HG03575 (cell line): ENCODE results near the gene TJP1.

Experiments
- ATAC-seq: cut with Tn5 transposase; IDR thresholded peaks from one replicate; pipeline ENCODE4 v1.9.1; 2021; ENCODE audit not compliant: unreplicated experiment, insufficient number of reproducible peaks, low FRiP score; ENCODE audit errors: extremely low read depth

TJP1 gene

DNA sequence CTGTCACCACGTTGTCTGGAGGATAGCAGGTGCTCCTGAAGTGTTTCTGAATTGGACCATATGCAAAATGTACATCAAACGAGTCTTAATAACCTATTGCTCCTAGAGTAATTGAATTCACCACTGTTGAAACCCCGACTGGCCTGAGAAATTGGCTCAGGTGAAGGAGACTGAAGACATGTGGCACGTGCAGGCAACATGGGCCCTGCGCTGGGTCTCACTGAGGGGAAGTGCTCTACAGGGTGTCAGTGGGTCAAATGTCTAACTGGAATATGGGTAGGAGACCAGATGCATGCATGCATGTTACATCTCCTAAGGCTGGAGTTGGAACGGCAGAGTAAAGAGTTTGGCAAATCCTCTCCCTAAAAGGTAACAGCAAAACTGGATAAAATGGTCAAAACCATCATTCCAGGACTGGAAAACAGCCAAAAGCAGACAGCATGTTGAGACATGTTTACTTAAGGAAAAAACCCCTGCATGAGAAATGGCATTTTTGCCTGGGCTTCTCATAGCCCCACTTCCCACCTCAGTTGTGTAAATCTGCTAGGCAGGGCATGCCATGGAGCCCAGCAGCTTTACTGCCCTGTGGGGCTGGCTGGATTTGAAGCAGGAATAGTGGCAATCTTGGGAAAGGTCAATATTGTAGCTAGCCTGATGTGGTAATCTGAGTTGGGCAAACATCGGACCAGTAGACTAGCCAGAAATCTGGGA is 131.3 kb downstream of the TJP1 start:
- ATAC-seq, result no peak

GRCh38 chr15:29689287-29689986 is 132.8 kb downstream of the TJP1 start:
- no peak for ATAC-seq

DNA sequence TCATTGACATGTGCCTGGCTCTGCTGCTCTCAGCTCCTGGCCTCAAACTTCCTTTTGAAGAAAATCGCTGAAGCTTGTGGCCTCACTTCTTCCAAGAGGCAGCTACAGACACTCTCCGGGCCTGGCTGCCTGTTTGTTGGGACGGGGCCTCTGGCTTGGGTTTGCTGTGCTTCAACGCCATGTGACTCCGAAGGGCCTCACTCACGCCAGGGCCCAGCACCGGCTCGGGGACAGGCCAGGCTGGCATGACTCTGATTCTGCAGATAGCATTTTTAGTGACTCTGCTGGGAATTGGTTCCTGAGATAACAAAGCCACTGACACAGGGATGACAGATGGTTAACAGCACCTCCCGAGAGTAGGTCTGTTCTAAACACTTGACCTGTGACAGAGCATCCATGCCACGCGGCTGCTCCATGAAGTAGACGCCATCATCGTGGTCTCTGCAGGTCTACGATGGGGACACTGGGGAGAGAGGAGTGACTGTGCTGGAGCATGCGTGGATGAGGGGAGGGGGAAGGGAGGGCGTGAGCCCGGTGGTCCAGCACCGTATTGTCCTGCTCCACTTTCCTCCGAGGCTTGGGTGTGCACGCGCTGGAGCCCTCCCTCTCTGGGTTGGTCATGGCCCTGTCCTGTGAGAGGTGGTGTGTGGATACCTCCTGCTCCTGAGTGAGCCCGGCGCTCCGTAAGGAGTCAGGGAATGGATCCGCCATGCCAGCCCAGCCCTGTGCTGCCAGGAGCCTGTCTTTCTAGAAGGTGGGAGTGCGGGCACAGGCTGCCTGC is 133.6 kb downstream of the TJP1 start:
- no peak for ATAC-seq

DNA sequence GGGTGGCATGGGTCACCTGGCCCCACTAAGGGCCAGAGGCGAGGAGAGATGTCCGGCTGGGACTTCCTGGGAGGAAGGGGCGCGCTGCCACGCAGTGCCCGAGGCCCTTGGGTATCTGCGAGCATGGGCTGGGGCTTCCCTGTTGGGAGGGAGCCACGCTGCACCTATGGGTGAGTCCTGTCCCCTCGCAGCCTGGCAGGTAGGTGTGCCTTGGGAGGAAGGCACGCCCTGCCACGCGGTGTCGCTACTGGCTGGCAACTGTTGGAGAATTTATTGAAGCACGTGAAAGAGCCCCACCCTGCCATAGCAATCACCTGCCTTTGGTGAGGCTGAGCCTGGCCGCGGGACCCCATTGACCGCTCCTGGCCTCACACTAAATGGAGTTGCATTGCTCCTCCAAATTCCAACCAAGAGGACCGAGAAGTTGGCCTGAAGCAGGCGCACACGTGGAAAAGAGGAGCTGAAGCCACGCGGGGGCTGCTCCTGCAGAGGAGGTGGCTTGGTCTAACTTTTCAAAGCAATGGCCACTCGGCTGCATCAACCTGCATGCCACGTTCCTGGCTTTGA is 134.2 kb downstream of the TJP1 start:
- ATAC-seq, result no peak

- no peak for ATAC-seq
These were observed 135.0 kb downstream of the TJP1 start for GRCh38 chr15:29687204-29687815.

- ATAC-seq, result no peak
These were observed 135.6 kb downstream of the TJP1 start for GRCh38 chr15:29686445-29687203.

GRCh38 chr15:29686079-29686425 is 136.2 kb downstream of the TJP1 start:
- ATAC-seq, result no peak

DNA sequence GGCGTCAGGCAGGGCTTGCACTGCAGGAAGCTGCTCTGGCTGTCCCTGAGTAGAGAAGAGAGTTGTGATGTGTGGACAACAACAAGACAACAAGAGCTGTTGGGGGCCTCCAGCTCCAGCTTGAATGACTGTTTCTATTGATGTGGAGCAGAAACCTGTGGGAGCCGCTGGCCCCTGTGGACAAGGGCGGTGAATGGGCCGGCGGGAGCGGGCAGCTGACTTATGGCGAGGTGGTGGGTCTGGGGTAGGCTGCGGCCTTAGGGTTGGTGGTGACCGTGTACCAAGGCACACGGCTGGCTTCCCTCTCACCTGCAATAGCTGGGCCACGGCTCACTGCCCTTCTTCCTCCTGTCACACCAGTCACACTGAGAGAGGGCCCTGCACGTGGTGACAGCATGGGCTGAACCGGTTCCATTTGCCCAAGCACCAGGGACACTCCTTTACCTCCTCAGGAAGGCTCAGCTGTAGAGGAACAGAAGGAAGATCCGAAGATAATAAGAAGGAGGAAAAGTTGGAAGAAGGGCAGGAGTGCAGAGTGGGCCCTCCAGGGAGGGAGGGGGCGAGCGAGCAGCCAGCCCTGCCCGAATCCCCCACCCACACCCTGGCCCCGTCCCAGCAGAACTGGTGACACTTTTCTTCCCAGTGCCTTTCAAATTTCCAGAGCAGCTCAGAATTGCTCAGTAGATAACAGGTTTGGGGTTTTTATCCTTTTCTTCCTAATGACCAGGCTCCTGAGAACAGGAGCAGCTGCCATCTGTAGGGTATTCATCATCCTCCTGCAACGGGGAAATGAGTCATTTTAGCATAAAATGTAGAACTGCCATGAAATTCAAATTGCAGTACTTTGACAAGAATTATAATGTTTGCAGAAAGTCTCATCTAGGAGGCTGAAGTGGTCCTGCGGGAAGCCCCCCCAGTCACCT is 136.9 kb downstream of the TJP1 start:
- ATAC-seq, result no peak

- ATAC-seq, result no peak
These were observed 139.5 kb downstream of the TJP1 start for GRCh38 chr15:29682781-29683180.

- no peak for ATAC-seq
These were observed 139.9 kb downstream of the TJP1 start for GRCh38 chr15:29682361-29682760.

GRCh38 chr15:29681946-29682345 is 140.3 kb downstream of the TJP1 start:
- ATAC-seq, result no peak

- ATAC-seq, result no peak
These were observed 141.0 kb downstream of the TJP1 start for GRCh38 chr15:29681166-29681845.

GRCh38 chr15:29680465-29681165 is 141.7 kb downstream of the TJP1 start:
- ATAC-seq, result no peak

DNA sequence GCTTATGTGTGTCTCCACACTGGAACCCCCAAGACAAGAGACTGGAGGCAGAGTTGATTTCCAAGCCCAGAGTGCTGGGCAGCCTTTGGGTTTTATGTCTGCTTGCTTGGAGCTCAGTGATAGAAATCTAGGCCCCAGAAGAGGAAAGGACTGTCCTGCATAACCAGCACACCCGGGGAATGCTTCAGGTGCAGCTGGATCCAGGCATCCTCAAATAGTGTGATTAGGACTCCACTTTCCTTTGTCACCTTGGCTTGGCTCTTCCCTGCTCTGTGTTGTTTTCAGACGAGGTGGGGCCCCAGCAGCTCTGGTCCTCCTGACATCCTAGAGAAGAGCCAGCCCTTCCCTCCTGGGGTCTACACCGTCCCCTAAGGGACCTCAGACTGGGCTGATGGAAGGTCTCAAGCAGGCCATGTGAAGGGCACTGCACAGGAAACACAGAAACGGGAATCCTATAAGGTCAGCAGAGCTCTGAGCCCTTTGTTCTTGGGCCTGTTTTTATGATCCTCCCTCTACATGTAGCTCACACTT is 143.7 kb downstream of the TJP1 start:
- ATAC-seq, result no peak

DNA sequence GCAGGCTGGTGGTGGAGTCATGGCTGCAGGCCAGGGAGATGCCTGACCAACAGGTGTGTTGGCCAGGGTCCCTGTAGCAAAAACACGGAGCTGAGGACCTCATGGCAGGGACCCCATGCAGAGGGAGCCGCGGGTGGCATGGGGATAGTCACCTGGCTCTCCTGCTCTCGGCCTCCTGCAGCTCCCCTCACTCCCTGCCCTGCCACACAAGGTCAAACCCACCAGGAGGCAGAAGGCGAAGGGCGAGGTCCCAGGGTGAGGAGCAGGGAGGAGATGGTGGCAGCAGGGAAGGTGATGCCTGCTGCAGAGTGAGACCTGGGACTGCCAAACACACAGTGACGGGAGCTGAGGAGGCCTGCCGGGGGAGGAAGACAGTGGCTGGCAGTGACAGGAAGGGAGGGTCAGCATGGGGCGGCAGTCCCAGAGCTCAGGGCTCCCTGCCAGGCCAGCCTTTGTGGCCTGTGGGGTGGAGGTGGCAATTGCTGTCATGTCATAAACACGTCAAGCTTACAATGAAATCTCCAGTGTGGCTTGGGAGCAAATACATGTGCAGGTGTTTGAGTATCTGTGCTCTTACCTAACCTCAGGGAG is 144.3 kb downstream of the TJP1 start:
- ATAC-seq, result no peak

DNA sequence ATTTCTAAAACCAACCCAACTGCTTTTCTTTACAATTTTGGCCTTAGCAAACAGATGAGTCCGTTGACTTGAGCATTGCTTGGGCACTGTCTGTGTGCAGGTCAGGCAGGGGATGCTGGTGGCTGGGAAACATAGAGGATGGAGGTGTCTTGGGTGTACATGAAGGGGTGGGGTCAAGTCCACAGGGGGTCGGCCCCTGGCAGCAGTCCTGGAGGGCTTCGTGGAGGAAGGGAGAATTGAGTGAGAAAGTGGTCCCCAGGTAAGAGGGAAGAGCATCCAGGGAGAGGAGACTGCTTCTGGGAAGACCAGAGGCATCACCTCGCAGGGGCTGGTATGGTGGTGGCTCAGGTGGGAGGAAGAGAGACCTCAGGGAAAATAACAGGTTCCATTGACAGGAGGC is 144.8 kb downstream of the TJP1 start:
- ATAC-seq, result no peak
